K562 (cell line): Measurements from ENCODE around the gene CYB5D1. TPM values are rescaled to one million over a fixed set of nuclear protein-coding genes. Genes with fewer than 3 reads are reported as not detected.

Source experiments
- BRD4 ChIP-seq: fragments of 200-600 bp; sonication (generic); IDR thresholded peaks from 2 replicates; pipeline ENCODE4 v1.6.1; 2017; ENCODE audit warnings: inconsistent platforms
- CREB5 ChIP-seq: fragments of 250-450 bp; sonication (Bioruptor Pico); IDR thresholded peaks from 2 replicates; pipeline ENCODE4 v1.5.0; 2020; ENCODE audit warnings: mild to moderate bottlenecking
- CTBP1 ChIP-seq: fragments of 450-650 bp; IDR thresholded peaks from 2 replicates; pipeline ENCODE4 v1.6.1; 2016; ENCODE audit warnings: borderline replicate concordance
- ESRRB ChIP-seq: fragments of 250-450 bp; sonication (Bioruptor Pico); IDR thresholded peaks from 2 replicates; pipeline ENCODE4 v1.5.0; 2020; ENCODE audit warnings: mild to moderate bottlenecking, moderate library complexity, borderline replicate concordance
- ETV6 ChIP-seq, 3 experiments: fragments of 150-350 bp in 1 of 3; sonication (generic) in 1 of 3; formaldehyde crosslinking in 1 of 3; IDR thresholded peaks; 2 replicates each; pipeline versions ENCODE4 v1.6.1 to v1.8.0; 2014 to 2022; ENCODE audit warnings: borderline replicate concordance in 2 of 3, low read depth in 2 of 3, antibody characterized with exemption in 1 of 3, low read length in 1 of 3, mild to moderate bottlenecking in 1 of 3, missing genetic modification reagents in 1 of 3
- FOXP4 ChIP-seq: sonication (generic); formaldehyde crosslinking; IDR thresholded peaks from 2 replicates; pipeline ENCODE4 v1.8.0; 2022; ENCODE audit warnings: mild to moderate bottlenecking, missing genetic modification reagents, borderline replicate concordance
- HLTF ChIP-seq: fragments of 450-650 bp; IDR thresholded peaks from 2 replicates; pipeline ENCODE4 v1.6.1; 2016
- KAT8 ChIP-seq: fragments of 450-650 bp; IDR thresholded peaks from 2 replicates; pipeline ENCODE4 v1.6.1; 2016; ENCODE audit warnings: low read depth, mild to moderate bottlenecking
- MAFK ChIP-seq: IDR thresholded peaks from 2 replicates; pipeline ENCODE4 v1.6.1; 2011; ENCODE audit warnings: low read length, improper control_type of control experiment
- NR2C2 ChIP-seq, 2 experiments: fragments of 200-800 bp in 1 of 2; sonication (Bioruptor generic) in 1 of 2; sonication (generic) in 1 of 2; formaldehyde crosslinking in 1 of 2; IDR thresholded peaks; 2 replicates each; pipeline versions ENCODE4 v1.6.1 to v1.8.0; 2016 to 2022; ENCODE audit warnings: mild to moderate bottlenecking in 1 of 2, missing compliant biosample characterization in 1 of 2, missing genetic modification characterization in 1 of 2, missing genetic modification reagents in 1 of 2
- RBBP5 ChIP-seq: fragments of 200-600 bp; sonication (generic); IDR thresholded peaks from 2 replicates; pipeline ENCODE4 v1.6.1; 2012; ENCODE audit warnings: borderline replicate concordance, mild to moderate bottlenecking, low read length, control low read depth, inconsistent platforms; ENCODE audit not compliant: insufficient read depth, poor library complexity, severe bottlenecking
- SIN3B ChIP-seq: fragments of 450-650 bp; IDR thresholded peaks from 2 replicates; pipeline ENCODE4 v1.6.1; 2017; ENCODE audit warnings: low read depth, mild to moderate bottlenecking, moderate library complexity
- SP2 ChIP-seq: IDR thresholded peaks from 2 replicates; pipeline ENCODE4 v1.6.1; 2011; ENCODE audit warnings: mild to moderate bottlenecking, low read depth, low read length, moderate library complexity; ENCODE audit not compliant: poor library complexity, severe bottlenecking; ENCODE audit errors: extremely low read depth
- STAT5A ChIP-seq: IDR thresholded peaks from 2 replicates; pipeline ENCODE4 v1.6.1; 2012; ENCODE audit warnings: low read length, inconsistent platforms, borderline replicate concordance
- TAF1 ChIP-seq: IDR thresholded peaks from 2 replicates; pipeline ENCODE4 v1.6.1; 2011; ENCODE audit warnings: mild to moderate bottlenecking, low read length, moderate library complexity; ENCODE audit not compliant: insufficient read depth, control insufficient read depth, severe bottlenecking; ENCODE audit errors: extremely low read depth
- YBX1 ChIP-seq: fragments of 450-650 bp; IDR thresholded peaks from 2 replicates; pipeline ENCODE4 v1.7.1; 2016; ENCODE audit warnings: mild to moderate bottlenecking
- ZKSCAN3 ChIP-seq: fragments of 250-450 bp; sonication (Bioruptor Pico); IDR thresholded peaks from 2 replicates; pipeline ENCODE4 v1.4.0; 2020
- ZNF133 ChIP-seq: fragments of 250-450 bp; sonication (Bioruptor Pico); IDR thresholded peaks from 2 replicates; pipeline ENCODE4 v1.4.0; 2020; ENCODE audit warnings: mild to moderate bottlenecking
- ZNF316 ChIP-seq: fragments of 450-650 bp; IDR thresholded peaks from 2 replicates; pipeline ENCODE4 v1.6.1; 2016
- ZNF444 ChIP-seq: fragments of 250-450 bp; sonication (Bioruptor Pico); IDR thresholded peaks from 2 replicates; pipeline ENCODE4 v1.4.0; 2020; ENCODE audit warnings: mild to moderate bottlenecking, moderate library complexity
- ZNF695 ChIP-seq: fragments of 450-650 bp; formaldehyde crosslinking; IDR thresholded peaks from 2 replicates; pipeline ENCODE4 v1.4.0; 2020; ENCODE audit warnings: mild to moderate bottlenecking, moderate library complexity
- ZNF766 ChIP-seq: fragments of 200-800 bp; sonication (Bioruptor generic); conservative IDR thresholded peaks from 2 replicates; pipeline ENCODE4 v1.6.1; 2016; ENCODE audit warnings: missing genetic modification characterization, missing compliant biosample characterization
- polyA plus RNA-seq, 8 experiments: library from polyadenylated mRNA; depleted of rRNA in 4 of 8; stranded (reverse) in 5 of 8; unstranded in 3 of 8; fragments of >200 nt; fragmentation: Nextera tagmentation in 2 of 8; fragmentation: Illumina TruSeq in 1 of 8; extraction: Ambion mirVana in 2 of 8; extraction: Trizol in 1 of 8; gene quantifications; 2 replicates each; pipeline versions ENCODE4 v1.2.1 to v1.2.3, GENCODE V29; 2011 to 2014; ENCODE audit warnings: inconsistent platforms in 1 of 8, missing spikeins in 1 of 8
- total RNA-seq, 7 experiments: library from RNA; depleted of rRNA in 6 of 7; stranded (reverse); fragments of >200 nt in 6 of 7; fragmentation: Illumina TruSeq in 2 of 7; extraction: Trizol in 2 of 7; gene quantifications; 2 replicates each; pipeline versions ENCODE4 v1.2.1 to v1.2.3, GENCODE V29; 2011 to 2021; ENCODE audit warnings: low replicate concordance in 1 of 7

The CYB5D1 gene
- total and polyA plus RNA-seq, 9 of the 15 experiments (the other 6 are each of a cell fraction or from before 2014, with no cell fraction given) = 2.4 to 7.9 (median 5.7) TPM

DNA sequence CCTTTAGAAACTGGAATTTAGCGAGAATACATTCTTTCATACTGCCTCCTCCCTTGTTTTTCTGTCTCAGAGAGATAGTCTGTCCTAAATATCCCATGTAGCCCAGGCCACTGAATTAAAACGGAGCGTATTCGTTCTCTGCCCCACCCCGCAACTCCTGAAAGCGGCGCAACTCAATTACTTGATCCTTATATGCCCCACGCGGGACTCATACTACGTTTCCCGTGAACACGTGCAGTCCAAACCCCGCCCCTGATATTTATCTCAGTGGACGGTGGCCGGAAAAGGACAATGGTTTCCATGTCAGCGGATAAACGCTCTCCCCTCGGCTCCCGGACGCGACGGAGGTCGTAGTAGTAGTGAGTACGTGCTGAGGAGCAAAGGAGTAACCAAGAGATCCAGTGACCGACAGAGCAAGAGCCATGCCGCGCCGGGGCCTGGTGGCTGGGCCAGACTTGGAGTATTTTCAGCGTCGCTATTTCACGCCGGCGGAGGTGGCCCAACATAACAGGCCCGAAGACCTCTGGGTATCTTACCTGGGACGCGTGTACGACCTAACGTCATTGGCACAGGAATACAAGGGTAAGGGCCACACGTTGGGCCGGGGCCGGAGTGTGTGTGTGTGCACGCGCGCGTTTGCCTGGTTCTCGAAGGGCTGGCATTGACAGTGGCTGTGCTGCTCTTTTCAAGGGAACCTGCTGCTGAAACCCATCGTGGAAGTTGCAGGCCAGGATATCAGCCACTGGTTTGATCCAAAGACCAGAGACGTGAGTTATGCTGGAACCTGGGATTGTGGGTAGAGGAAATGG is at the start of gene CYB5D1 (continued):
- TF ChIP-seq TAF1 = peak; percentile 40
- TF ChIP-seq SP2 = no peak
- no peak for TF ChIP-seq HLTF
- TF ChIP-seq ZNF766 (CRISPR knock-in tag) = no peak
- TF ChIP-seq FOXP4 = no peak
- TF ChIP-seq NR2C2 (CRISPR knock-in tag; IDR thresholded peaks at IDR 0.05) = no peak
- peak; percentile 5; the same call in 1 of the 2 replicates for TF ChIP-seq NR2C2 (tag; IDR thresholded peaks at IDR 0.05)
- no peak for TF ChIP-seq STAT5A
- TF ChIP-seq YBX1 = no peak
- no peak for TF ChIP-seq ZNF133 (CRISPR knock-in tag)
- no peak for TF ChIP-seq ZNF316
- 0 out of 4 replicates have a peak, but pooled peaks of 1 of the 2 experiments have one; percentile 23 for TF ChIP-seq ETV6 (IDR thresholded peaks at IDR 0.05; ENCODE audit: borderline replicate concordance in 1 of 2, low read depth in 2 of 2, low read length in 1 of 2)
- no peak for TF ChIP-seq ETV6 (CRISPR knock-in tag; IDR thresholded peaks at IDR 0.05; ENCODE audit: borderline replicate concordance)
- no peak for TF ChIP-seq ZNF444 (CRISPR knock-in tag)
- TF ChIP-seq ESRRB (CRISPR knock-in tag) = no peak
- TF ChIP-seq RBBP5 = no peak
- TF ChIP-seq ZNF695 (CRISPR knock-in tag) = no peak
- TF ChIP-seq CREB5 (CRISPR knock-in tag) = no peak
- no peak for TF ChIP-seq CTBP1
- no peak for TF ChIP-seq KAT8
- no peak for TF ChIP-seq BRD4
- no peak for TF ChIP-seq SIN3B
- no peak for TF ChIP-seq ZKSCAN3
- TF ChIP-seq MAFK = no peak
